HG03135 (cell line): ENCODE data around the gene TNMD.

Experiments used
- ATAC-seq: cut with Tn5 transposase; IDR thresholded peaks from one replicate; pipeline ENCODE4 v1.9.1; 2021; ENCODE audit warnings: mild to moderate bottlenecking, moderate library complexity; ENCODE audit not compliant: unreplicated experiment

TNMD gene

GRCh38 chrX:100643956-100644860 lies 59.5 kb downstream of the TNMD start, which contains the start of gene SRPX2:
SRPX2 (plus strand) TSS chrX:100644199; CDS start chrX:100646323, 2,124 bp downstream.
- ATAC-seq = no peak

GRCh38 chrX:100645106-100645505 lies 60.4 kb downstream of the TNMD start:
- no peak for ATAC-seq

- no peak for ATAC-seq
Observed at GRCh38 chrX:100647095-100647494, 62.4 kb downstream of the TNMD start.

GRCh38 chrX:100647739-100648138 lies 63.0 kb downstream of the TNMD start:
- ATAC-seq = no peak

GRCh38 chrX:100648458-100649417 lies 64.0 kb downstream of the TNMD start:
- no peak for ATAC-seq
